SK-N-SH treated with all-trans-retinoic acid at 6 μM for 48 hours (cell line): ENCODE results near the gene C22orf23.

Source experiments
- ATAC-seq: fragments of 200-7000 bp; cut with Tn5 transposase; 3 replicates; pipeline ENCODE4 v1.9.1; 2020; ENCODE audit warnings: mild to moderate bottlenecking, moderate library complexity
- ARNTL ChIP-seq: fragments of 450-650 bp; formaldehyde crosslinking; IDR thresholded peaks from 2 replicates; pipeline ENCODE4 v1.5.0; 2020; ENCODE audit warnings: low read depth, mild to moderate bottlenecking, moderate library complexity, borderline replicate concordance
- BACH2 ChIP-seq: fragments of 250-450 bp; sonication (Bioruptor Pico); IDR thresholded peaks from 2 replicates; pipeline ENCODE4 v1.9.0; 2021; ENCODE audit warnings: mild to moderate bottlenecking, borderline replicate concordance
- CSDC2 ChIP-seq: fragments of 250-450 bp; sonication (Bioruptor Pico); IDR thresholded peaks from 2 replicates; pipeline ENCODE4 v1.5.0; 2020; ENCODE audit warnings: mild to moderate bottlenecking, moderate library complexity
- ESRRG ChIP-seq: fragments of 250-450 bp; sonication (Bioruptor Pico); IDR thresholded peaks from 2 replicates; pipeline ENCODE4 v1.6.1; 2021; ENCODE audit warnings: mild to moderate bottlenecking
- GLIS3 ChIP-seq: fragments of 250-450 bp; sonication (Bioruptor Pico); IDR thresholded peaks from 2 replicates; pipeline ENCODE4 v1.5.0; 2020; ENCODE audit warnings: mild to moderate bottlenecking, moderate library complexity
- OSR1 ChIP-seq: fragments of 250-450 bp; sonication (Bioruptor Pico); IDR thresholded peaks from 2 replicates; pipeline ENCODE4 v1.8.0; 2022; ENCODE audit warnings: moderate library complexity, mild to moderate bottlenecking, inconsistent platforms
- PPARA ChIP-seq: fragments of 250-450 bp; sonication (Bioruptor Pico); IDR thresholded peaks from 2 replicates; pipeline ENCODE4 v1.5.0; 2020; ENCODE audit warnings: mild to moderate bottlenecking, borderline replicate concordance
- RARB ChIP-seq: fragments of 250-450 bp; sonication (Bioruptor Pico); IDR thresholded peaks from 2 replicates; pipeline ENCODE4 v1.8.0; 2021; ENCODE audit warnings: mild to moderate bottlenecking, moderate library complexity
- SNAI2 ChIP-seq: fragments of 250-450 bp; sonication (Bioruptor Pico); IDR thresholded peaks from 2 replicates; pipeline ENCODE4 v1.5.0; 2020; ENCODE audit warnings: mild to moderate bottlenecking, moderate library complexity
- TCF4 ChIP-seq: fragments of 250-450 bp; sonication (Bioruptor Pico); IDR thresholded peaks from 2 replicates; pipeline ENCODE4 v1.8.0; 2021; ENCODE audit warnings: mild to moderate bottlenecking, moderate library complexity, borderline replicate concordance
- TOX ChIP-seq: fragments of 250-450 bp; sonication (Bioruptor Pico); IDR thresholded peaks from 2 replicates; pipeline ENCODE4 v1.8.0; 2021; ENCODE audit warnings: mild to moderate bottlenecking, moderate library complexity, borderline replicate concordance
- ZC3H10 ChIP-seq: fragments of 250-450 bp; sonication (Bioruptor Pico); IDR thresholded peaks from 2 replicates; pipeline ENCODE4 v1.5.1; 2021; ENCODE audit warnings: mild to moderate bottlenecking, moderate library complexity
- ZFP3 ChIP-seq: fragments of 250-450 bp; sonication (Bioruptor Pico); IDR thresholded peaks from 2 replicates; pipeline ENCODE4 v1.5.0; 2020; ENCODE audit warnings: mild to moderate bottlenecking, moderate library complexity
- ZFP30 ChIP-seq: fragments of 450-650 bp; formaldehyde crosslinking; IDR thresholded peaks from 2 replicates; pipeline ENCODE4 v1.5.0; 2022; ENCODE audit warnings: mild to moderate bottlenecking, moderate library complexity
- ZNF565 ChIP-seq: fragments of 450-650 bp; formaldehyde crosslinking; conservative IDR thresholded peaks from 2 replicates; pipeline ENCODE4 v1.5.0; 2020; ENCODE audit warnings: low read depth, mild to moderate bottlenecking, moderate library complexity
- ZNF70 ChIP-seq: fragments of 450-650 bp; formaldehyde crosslinking; IDR thresholded peaks from 2 replicates; pipeline ENCODE4 v1.5.0; 2020; ENCODE audit warnings: mild to moderate bottlenecking, moderate library complexity
- ZNF8 ChIP-seq: fragments of 450-650 bp; formaldehyde crosslinking; IDR thresholded peaks from 2 replicates; pipeline ENCODE4 v1.5.0; 2020; ENCODE audit warnings: mild to moderate bottlenecking, moderate library complexity
- TF ChIP-seq, protein P1 (sequence below): fragments of 250-450 bp; sonication (Bioruptor Pico); IDR thresholded peaks from 2 replicates; pipeline ENCODE4 v1.8.0; 2021; ENCODE audit warnings: low read depth, mild to moderate bottlenecking, moderate library complexity, borderline replicate concordance
- TF ChIP-seq, protein P2 (sequence below): fragments of 250-450 bp; sonication (Bioruptor Pico); IDR thresholded peaks from 2 replicates; pipeline ENCODE4 v1.5.0; 2020; ENCODE audit warnings: mild to moderate bottlenecking, moderate library complexity
- TF ChIP-seq, protein P3 (sequence below): fragments of 250-450 bp; sonication (Bioruptor Pico); IDR thresholded peaks from 2 replicates; pipeline ENCODE4 v1.8.0; 2020; ENCODE audit warnings: mild to moderate bottlenecking, moderate library complexity, borderline replicate concordance
- TF ChIP-seq, protein P4 (sequence below): fragments of 250-450 bp; sonication (Bioruptor Pico); IDR thresholded peaks from 2 replicates; pipeline ENCODE4 v1.5.1; 2021; ENCODE audit warnings: mild to moderate bottlenecking, moderate library complexity

C22orf23 gene

DNA sequence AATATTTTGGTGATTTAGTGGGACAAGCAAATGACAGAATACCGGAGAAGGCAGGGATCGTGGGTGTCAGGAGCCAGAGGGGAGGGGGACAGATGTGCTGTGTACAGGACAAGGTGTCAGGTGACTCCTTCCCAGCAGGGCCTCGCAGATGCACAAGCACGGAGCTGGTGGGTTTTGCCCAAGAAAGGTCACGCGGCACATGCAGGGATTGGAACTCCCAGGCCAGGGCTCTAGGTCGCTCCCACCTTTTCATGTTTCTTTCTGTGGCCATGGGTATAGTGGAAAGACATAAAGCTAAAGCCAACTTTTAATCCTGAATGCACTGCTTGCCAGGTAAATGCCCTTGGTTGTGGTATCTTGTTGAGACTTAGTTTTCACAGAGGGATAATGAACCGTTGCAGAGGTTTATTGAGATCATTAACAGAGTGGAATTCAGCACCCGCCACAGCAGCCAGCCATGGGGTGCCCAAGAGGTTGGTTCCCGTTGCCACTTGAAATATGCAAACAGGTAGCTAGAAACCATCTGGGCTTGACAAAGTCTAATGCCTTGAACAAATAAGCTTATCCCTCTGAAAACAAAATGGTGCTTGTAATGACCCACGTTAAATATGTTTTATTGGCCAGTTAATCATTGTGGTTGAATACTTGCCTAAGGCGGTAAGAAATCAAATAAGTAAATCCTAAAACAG lies 10.1 kb downstream of the C22orf23 start:
- TF ChIP-seq RARB = no peak
- TF ChIP-seq, protein P1, sequence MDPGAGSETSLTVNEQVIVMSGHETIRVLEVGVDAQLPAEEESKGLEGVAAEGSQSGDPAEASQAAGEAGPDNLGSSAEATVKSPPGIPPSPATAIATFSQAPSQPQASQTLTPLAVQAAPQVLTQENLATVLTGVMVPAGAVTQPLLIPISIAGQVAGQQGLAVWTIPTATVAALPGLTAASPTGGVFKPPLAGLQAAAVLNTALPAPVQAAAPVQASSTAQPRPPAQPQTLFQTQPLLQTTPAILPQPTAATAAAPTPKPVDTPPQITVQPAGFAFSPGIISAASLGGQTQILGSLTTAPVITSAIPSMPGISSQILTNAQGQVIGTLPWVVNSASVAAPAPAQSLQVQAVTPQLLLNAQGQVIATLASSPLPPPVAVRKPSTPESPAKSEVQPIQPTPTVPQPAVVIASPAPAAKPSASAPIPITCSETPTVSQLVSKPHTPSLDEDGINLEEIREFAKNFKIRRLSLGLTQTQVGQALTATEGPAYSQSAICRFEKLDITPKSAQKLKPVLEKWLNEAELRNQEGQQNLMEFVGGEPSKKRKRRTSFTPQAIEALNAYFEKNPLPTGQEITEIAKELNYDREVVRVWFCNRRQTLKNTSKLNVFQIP (CRISPR knock-in tag) = no peak
- no peak for TF ChIP-seq ARNTL (CRISPR knock-in tag)
- TF ChIP-seq ZNF8 (CRISPR knock-in tag) = no peak
- no peak for TF ChIP-seq TCF4 (CRISPR knock-in tag)
- TF ChIP-seq CSDC2 (CRISPR knock-in tag) = no peak
- no peak for TF ChIP-seq ZFP3 (CRISPR knock-in tag)
- TF ChIP-seq ZNF565 (CRISPR knock-in tag) = no peak
- no peak for TF ChIP-seq ZNF70
- no peak for TF ChIP-seq ESRRG (CRISPR knock-in tag)
- TF ChIP-seq, protein P2, sequence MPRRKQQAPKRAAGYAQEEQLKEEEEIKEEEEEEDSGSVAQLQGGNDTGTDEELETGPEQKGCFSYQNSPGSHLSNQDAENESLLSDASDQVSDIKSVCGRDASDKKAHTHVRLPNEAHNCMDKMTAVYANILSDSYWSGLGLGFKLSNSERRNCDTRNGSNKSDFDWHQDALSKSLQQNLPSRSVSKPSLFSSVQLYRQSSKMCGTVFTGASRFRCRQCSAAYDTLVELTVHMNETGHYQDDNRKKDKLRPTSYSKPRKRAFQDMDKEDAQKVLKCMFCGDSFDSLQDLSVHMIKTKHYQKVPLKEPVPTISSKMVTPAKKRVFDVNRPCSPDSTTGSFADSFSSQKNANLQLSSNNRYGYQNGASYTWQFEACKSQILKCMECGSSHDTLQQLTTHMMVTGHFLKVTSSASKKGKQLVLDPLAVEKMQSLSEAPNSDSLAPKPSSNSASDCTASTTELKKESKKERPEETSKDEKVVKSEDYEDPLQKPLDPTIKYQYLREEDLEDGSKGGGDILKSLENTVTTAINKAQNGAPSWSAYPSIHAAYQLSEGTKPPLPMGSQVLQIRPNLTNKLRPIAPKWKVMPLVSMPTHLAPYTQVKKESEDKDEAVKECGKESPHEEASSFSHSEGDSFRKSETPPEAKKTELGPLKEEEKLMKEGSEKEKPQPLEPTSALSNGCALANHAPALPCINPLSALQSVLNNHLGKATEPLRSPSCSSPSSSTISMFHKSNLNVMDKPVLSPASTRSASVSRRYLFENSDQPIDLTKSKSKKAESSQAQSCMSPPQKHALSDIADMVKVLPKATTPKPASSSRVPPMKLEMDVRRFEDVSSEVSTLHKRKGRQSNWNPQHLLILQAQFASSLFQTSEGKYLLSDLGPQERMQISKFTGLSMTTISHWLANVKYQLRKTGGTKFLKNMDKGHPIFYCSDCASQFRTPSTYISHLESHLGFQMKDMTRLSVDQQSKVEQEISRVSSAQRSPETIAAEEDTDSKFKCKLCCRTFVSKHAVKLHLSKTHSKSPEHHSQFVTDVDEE (CRISPR knock-in tag) = no peak
- TF ChIP-seq PPARA (CRISPR knock-in tag) = no peak
- no peak for ATAC-seq

DNA sequence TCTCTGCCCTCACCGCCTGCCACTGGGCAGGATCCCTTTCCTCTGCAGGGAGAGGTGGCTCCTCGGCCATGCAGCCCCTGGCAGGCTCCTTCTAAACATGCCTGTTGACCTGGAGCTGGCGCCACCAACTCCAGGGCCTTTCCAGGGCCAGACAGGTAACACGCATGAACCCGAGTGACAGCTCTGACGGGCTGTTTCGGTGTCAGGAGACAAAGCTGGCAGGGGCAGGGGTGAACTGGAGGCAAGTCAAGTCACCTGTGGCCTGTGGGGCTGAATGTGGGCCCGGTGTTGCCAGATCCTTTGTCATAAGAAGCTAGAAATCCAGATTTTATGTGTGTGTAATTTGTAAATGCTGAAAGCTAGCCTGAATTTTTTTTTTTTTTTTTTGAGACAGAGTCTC lies 11.3 kb downstream of the C22orf23 start:
- no peak for ATAC-seq
- TF ChIP-seq ZNF565 (CRISPR knock-in tag) = no peak
- TF ChIP-seq, protein P3, sequence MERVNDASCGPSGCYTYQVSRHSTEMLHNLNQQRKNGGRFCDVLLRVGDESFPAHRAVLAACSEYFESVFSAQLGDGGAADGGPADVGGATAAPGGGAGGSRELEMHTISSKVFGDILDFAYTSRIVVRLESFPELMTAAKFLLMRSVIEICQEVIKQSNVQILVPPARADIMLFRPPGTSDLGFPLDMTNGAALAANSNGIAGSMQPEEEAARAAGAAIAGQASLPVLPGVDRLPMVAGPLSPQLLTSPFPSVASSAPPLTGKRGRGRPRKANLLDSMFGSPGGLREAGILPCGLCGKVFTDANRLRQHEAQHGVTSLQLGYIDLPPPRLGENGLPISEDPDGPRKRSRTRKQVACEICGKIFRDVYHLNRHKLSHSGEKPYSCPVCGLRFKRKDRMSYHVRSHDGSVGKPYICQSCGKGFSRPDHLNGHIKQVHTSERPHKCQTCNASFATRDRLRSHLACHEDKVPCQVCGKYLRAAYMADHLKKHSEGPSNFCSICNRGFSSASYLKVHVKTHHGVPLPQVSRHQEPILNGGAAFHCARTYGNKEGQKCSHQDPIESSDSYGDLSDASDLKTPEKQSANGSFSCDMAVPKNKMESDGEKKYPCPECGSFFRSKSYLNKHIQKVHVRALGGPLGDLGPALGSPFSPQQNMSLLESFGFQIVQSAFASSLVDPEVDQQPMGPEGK (CRISPR knock-in tag) = no peak
- TF ChIP-seq BACH2 (CRISPR knock-in tag) = no peak
- TF ChIP-seq GLIS3 (CRISPR knock-in tag) = no peak
- no peak for TF ChIP-seq CSDC2 (CRISPR knock-in tag)
- no peak for TF ChIP-seq ZNF70
- TF ChIP-seq, protein P1 (CRISPR knock-in tag) = no peak
- no peak for TF ChIP-seq TOX (CRISPR knock-in tag)
- TF ChIP-seq, protein P4, sequence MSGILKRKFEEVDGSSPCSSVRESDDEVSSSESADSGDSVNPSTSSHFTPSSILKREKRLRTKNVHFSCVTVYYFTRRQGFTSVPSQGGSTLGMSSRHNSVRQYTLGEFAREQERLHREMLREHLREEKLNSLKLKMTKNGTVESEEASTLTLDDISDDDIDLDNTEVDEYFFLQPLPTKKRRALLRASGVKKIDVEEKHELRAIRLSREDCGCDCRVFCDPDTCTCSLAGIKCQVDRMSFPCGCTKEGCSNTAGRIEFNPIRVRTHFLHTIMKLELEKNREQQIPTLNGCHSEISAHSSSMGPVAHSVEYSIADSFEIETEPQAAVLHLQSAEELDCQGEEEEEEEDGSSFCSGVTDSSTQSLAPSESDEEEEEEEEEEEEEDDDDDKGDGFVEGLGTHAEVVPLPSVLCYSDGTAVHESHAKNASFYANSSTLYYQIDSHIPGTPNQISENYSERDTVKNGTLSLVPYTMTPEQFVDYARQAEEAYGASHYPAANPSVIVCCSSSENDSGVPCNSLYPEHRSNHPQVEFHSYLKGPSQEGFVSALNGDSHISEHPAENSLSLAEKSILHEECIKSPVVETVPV (CRISPR knock-in tag) = no peak
- no peak for TF ChIP-seq PPARA (CRISPR knock-in tag)
- TF ChIP-seq, protein P2 (CRISPR knock-in tag) = no peak
- TF ChIP-seq SNAI2 (CRISPR knock-in tag) = no peak
- no peak for TF ChIP-seq ZC3H10 (CRISPR knock-in tag)
- TF ChIP-seq ZFP30 (CRISPR knock-in tag) = no peak
- TF ChIP-seq OSR1 = no peak
- no peak for TF ChIP-seq ZNF8 (CRISPR knock-in tag)
- TF ChIP-seq, all 23 proteins: peak for 0
